Liver (tissue), 9 donors: ENCODE data around the gene TENT5C. TPM values are rescaled to one million over a fixed set of nuclear protein-coding genes. Genes with fewer than 3 reads are reported as not detected.

Experiments used
- DNase-seq: peaks from one replicate; pipeline ENCODE4 v3.0.0-alpha.2; 2017; ENCODE audit warnings: low spot score
- H3K27ac ChIP-seq, 2 donors: one replicate each; pipeline ENCODE4 v1.7.0; 2013; ENCODE audit warnings: inconsistent platforms in 2 of 2, low read length in 2 of 2, control low read depth in 1 of 2, low read depth in 1 of 2, mild to moderate bottlenecking in 1 of 2
- H3K27me3 ChIP-seq, 4 donors: one replicate each; pipeline versions ENCODE4 v1.6.1 to v1.7.0; 2013; ENCODE audit warnings: low read length in 3 of 4, inconsistent platforms in 1 of 4, mild to moderate bottlenecking in 1 of 4, moderate library complexity in 1 of 4; ENCODE audit not compliant: control insufficient read depth in 4 of 4, insufficient read depth in 4 of 4
- H3K36me3 ChIP-seq, 4 donors: one replicate each; pipeline versions ENCODE4 v1.6.1 to v1.7.0; 2013; ENCODE audit warnings: low read length in 3 of 4, mild to moderate bottlenecking in 3 of 4, low read depth in 1 of 4, moderate library complexity in 1 of 4; ENCODE audit not compliant: control insufficient read depth in 4 of 4, insufficient read depth in 3 of 4
- H3K4me1 ChIP-seq, 4 donors: one replicate each; pipeline versions ENCODE4 v1.6.1 to v1.7.0; 2013; ENCODE audit warnings: low read length in 3 of 4, mild to moderate bottlenecking in 3 of 4, moderate library complexity in 1 of 4; ENCODE audit not compliant: control insufficient read depth in 4 of 4, insufficient read depth in 4 of 4
- H3K4me3 ChIP-seq, 3 donors: one replicate each; pipeline versions ENCODE4 v1.6.1 to v1.7.0; 2013; ENCODE audit warnings: low read length in 3 of 3, control low read depth in 1 of 3, low read depth in 1 of 3, mild to moderate bottlenecking in 1 of 3
- H3K9ac ChIP-seq, 2 donors: one replicate each; pipeline ENCODE4 v1.7.0; 2013; ENCODE audit warnings: low read length in 2 of 2, mild to moderate bottlenecking in 2 of 2, moderate library complexity in 2 of 2, control low read depth in 1 of 2, low read depth in 1 of 2
- H3K9me3 ChIP-seq, 4 donors: one replicate each; pipeline versions ENCODE4 v1.6.1 to v1.7.0; 2013; ENCODE audit warnings: low read length in 3 of 4; ENCODE audit not compliant: control insufficient read depth in 4 of 4
- EGR1 ChIP-seq, 2 donors: IDR thresholded peaks; 2 replicates each; pipeline ENCODE4 v1.6.1; 2016 to 2018; ENCODE audit warnings: antibody characterized with exemption in 2 of 2, low read depth in 2 of 2
- FOXA1 ChIP-seq: IDR thresholded peaks from 2 replicates; pipeline ENCODE4 v1.6.1; 2016; ENCODE audit warnings: antibody characterized with exemption
- FOXA2 ChIP-seq: IDR thresholded peaks from 2 replicates; pipeline ENCODE4 v1.6.1; 2016; ENCODE audit warnings: antibody characterized with exemption
- GABPA ChIP-seq, 2 donors: IDR thresholded peaks in 1 of 2; conservative IDR thresholded peaks in 1 of 2; 2 replicates each; pipeline ENCODE4 v1.6.1; 2016; ENCODE audit warnings: antibody characterized with exemption in 2 of 2, mild to moderate bottlenecking in 1 of 2, moderate library complexity in 1 of 2
- HNF4A ChIP-seq, 2 donors: conservative IDR thresholded peaks; 2 replicates each; pipeline ENCODE4 v1.6.1; 2016; ENCODE audit warnings: antibody characterized with exemption in 2 of 2, mild to moderate bottlenecking in 2 of 2
- HNF4G ChIP-seq: IDR thresholded peaks from 2 replicates; pipeline ENCODE4 v1.6.1; 2016; ENCODE audit warnings: antibody characterized with exemption
- JUND ChIP-seq, 2 donors: IDR thresholded peaks; 2 replicates each; pipeline ENCODE4 v1.6.1; 2016; ENCODE audit warnings: antibody characterized with exemption in 2 of 2
- NR2F2 ChIP-seq: IDR thresholded peaks from 2 replicates; pipeline ENCODE4 v1.6.1; 2016; ENCODE audit warnings: antibody characterized with exemption
- RXRA ChIP-seq, 2 donors: IDR thresholded peaks; 2 replicates each; pipeline ENCODE4 v1.6.1; 2017 to 2018; ENCODE audit warnings: antibody characterized with exemption in 2 of 2, mild to moderate bottlenecking in 1 of 2
- SP1 ChIP-seq: IDR thresholded peaks from 2 replicates; pipeline ENCODE4 v1.6.1; 2018; ENCODE audit warnings: antibody characterized with exemption, mild to moderate bottlenecking
- TAF1 ChIP-seq: conservative IDR thresholded peaks from 2 replicates; pipeline ENCODE4 v1.6.1; 2016; ENCODE audit warnings: antibody characterized with exemption, mild to moderate bottlenecking
- YY1 ChIP-seq: IDR thresholded peaks from 2 replicates; pipeline ENCODE4 v1.6.1; 2016; ENCODE audit warnings: antibody characterized with exemption, mild to moderate bottlenecking
- WGBS: extraction: QIAGEN DNeasy Blood & Tissue Kit; methylation state at CpG from one replicate; pipeline ENCODE4 v1.1.7; 2013; 5-methylcytosine and 5-hydroxymethylcytosine counted together
- polyA plus RNA-seq, 2 donors: library from polyadenylated mRNA; stranded (reverse) in 1 of 2; unstranded in 1 of 2; fragments of 200-250 nt in 1 of 2; fragments of >200 nt in 1 of 2; fragmentation: Nextera tagmentation in 1 of 2; extraction: Ambion mirVana in 1 of 2; gene quantifications; one replicate each; pipeline versions ENCODE4 v1.2.1 to v1.2.3, GENCODE V29; 2013 to 2015
- total RNA-seq, 2 donors: library from RNA; depleted of rRNA; stranded (reverse); fragments of >200 nt; gene quantifications; one replicate each; pipeline ENCODE4 v1.2.3, GENCODE V29; 2014
- TF ChIP-seq, protein P1 (sequence below): fragments of 150-350 bp; IDR thresholded peaks from 2 replicates; pipeline ENCODE4 v1.5.1; 2017; ENCODE audit warnings: improper control_type of control experiment, low read depth, low read length; ENCODE audit not compliant: missing input control
- TF ChIP-seq, protein P2 (sequence below): IDR thresholded peaks from 2 replicates; pipeline ENCODE4 v1.6.1; 2016; ENCODE audit warnings: antibody characterized with exemption
- TF ChIP-seq, protein P3 (sequence below): IDR thresholded peaks from 2 replicates; pipeline ENCODE4 v1.6.1; 2016; ENCODE audit warnings: antibody characterized with exemption, mild to moderate bottlenecking
- TF ChIP-seq, protein P4 (sequence below): IDR thresholded peaks from 2 replicates; pipeline ENCODE4 v1.6.1; 2016; ENCODE audit warnings: antibody characterized with exemption
- TF ChIP-seq, protein P5 (sequence below): IDR thresholded peaks from 2 replicates; pipeline ENCODE4 v1.6.1; 2016; ENCODE audit warnings: antibody characterized with exemption
- donor health status: healthy.
- donor health status: healthy.
- donor health status: healthy.
- donor health status: healthy.
- donor health status: healthy.

The TENT5C gene
- total and polyA plus RNA-seq, 4 donors: 1.1 to 200 (median 4.8) TPM

DNA sequence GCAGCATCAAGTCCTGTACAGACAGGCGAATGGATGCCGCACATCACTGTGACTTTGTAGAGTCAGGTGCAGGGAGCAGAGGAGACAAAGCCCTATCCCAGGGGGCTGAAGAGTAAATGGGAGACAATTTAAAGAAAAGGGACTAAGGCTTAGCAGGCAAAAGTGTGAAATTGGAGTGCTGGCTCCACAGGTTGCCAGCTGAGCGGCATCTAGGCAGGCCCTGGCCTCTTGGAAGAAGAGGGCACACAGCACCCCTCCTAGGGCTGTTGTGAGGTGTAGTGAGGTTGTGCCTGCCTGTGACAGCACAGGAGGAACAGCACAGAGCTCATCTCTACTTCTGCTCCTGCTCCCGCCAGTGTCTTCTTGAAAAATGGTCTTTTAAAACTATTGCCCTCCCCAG is 47.3 kb downstream of the TENT5C start:
- H3K9ac ChIP-seq: no peak overlapping the region
- WGBS: 98% methylated on average over 4 of the region's 4 CpGs

DNA sequence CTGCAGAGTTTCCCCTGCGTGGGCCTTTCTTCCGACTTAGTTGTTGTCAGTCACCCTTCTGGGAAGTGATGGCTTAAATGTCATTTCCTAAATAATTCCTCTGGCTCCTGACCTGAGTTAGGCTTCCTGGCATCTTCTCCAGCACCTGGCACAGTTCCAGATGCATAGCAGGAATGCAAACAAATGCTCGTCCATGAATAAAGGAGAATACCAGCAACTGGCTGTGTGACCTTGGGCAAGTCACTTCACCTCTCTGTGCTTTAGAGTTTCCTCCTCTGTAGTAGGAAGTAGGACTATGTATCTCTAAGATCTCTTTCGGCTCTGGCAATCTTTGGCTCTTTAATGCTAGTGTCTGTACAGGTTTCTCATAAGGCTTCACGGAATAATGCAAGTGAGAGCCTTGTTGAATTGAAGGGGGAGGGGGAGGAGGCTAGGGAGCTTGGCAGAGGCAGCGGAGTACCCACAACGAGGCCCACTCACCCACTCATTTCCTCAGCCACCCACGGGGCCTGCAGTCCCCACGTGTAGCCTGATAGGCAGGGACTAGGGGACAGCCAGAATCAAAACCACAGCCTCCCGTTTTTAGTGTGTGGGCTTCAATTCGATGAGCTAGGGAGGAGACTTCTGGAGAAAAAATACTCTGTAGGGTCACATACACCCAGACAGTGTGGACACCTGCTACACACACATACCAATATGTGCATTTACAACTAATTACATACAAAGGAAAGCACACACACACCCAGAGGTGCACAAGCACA is 48.1 kb downstream of the TENT5C start:
- Histone ChIP-seq H3K4me3 (no peak overlapping the region), H3K9me3 (no peaks in the 10 kb centered on the region), H3K4me1 (no peaks in the 10 kb centered on the region), H3K27me3 (no peaks in the 10 kb centered on the region), H3K9ac (no peak overlapping the region), H3K27ac (no peak overlapping the region), H3K36me3 (no peaks in the 10 kb centered on the region)
- no peak for DNase-seq
- WGBS: 67% methylated on average over 11 of the region's 11 CpGs
- no peak for TF ChIP-seq TAF1
- TF ChIP-seq FOXA1: no peak
- TF ChIP-seq, protein P1, sequence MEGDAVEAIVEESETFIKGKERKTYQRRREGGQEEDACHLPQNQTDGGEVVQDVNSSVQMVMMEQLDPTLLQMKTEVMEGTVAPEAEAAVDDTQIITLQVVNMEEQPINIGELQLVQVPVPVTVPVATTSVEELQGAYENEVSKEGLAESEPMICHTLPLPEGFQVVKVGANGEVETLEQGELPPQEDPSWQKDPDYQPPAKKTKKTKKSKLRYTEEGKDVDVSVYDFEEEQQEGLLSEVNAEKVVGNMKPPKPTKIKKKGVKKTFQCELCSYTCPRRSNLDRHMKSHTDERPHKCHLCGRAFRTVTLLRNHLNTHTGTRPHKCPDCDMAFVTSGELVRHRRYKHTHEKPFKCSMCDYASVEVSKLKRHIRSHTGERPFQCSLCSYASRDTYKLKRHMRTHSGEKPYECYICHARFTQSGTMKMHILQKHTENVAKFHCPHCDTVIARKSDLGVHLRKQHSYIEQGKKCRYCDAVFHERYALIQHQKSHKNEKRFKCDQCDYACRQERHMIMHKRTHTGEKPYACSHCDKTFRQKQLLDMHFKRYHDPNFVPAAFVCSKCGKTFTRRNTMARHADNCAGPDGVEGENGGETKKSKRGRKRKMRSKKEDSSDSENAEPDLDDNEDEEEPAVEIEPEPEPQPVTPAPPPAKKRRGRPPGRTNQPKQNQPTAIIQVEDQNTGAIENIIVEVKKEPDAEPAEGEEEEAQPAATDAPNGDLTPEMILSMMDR: no peak
- TF ChIP-seq SP1: no peak
- no peak for TF ChIP-seq FOXA2
- TF ChIP-seq RXRA (IDR thresholded peaks at IDR 0.05): no peak
- TF ChIP-seq NR2F2: no peak
- TF ChIP-seq, protein P2, sequence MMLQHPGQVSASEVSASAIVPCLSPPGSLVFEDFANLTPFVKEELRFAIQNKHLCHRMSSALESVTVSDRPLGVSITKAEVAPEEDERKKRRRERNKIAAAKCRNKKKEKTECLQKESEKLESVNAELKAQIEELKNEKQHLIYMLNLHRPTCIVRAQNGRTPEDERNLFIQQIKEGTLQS: no peak
- TF ChIP-seq JUND (IDR thresholded peaks at IDR 0.05): no peak
- no peak for TF ChIP-seq GABPA (IDR thresholded peaks at IDR 0.05 in 1 of 2, conservative IDR thresholded peaks at IDR 0.05 in 1 of 2)
- TF ChIP-seq, protein P3, sequence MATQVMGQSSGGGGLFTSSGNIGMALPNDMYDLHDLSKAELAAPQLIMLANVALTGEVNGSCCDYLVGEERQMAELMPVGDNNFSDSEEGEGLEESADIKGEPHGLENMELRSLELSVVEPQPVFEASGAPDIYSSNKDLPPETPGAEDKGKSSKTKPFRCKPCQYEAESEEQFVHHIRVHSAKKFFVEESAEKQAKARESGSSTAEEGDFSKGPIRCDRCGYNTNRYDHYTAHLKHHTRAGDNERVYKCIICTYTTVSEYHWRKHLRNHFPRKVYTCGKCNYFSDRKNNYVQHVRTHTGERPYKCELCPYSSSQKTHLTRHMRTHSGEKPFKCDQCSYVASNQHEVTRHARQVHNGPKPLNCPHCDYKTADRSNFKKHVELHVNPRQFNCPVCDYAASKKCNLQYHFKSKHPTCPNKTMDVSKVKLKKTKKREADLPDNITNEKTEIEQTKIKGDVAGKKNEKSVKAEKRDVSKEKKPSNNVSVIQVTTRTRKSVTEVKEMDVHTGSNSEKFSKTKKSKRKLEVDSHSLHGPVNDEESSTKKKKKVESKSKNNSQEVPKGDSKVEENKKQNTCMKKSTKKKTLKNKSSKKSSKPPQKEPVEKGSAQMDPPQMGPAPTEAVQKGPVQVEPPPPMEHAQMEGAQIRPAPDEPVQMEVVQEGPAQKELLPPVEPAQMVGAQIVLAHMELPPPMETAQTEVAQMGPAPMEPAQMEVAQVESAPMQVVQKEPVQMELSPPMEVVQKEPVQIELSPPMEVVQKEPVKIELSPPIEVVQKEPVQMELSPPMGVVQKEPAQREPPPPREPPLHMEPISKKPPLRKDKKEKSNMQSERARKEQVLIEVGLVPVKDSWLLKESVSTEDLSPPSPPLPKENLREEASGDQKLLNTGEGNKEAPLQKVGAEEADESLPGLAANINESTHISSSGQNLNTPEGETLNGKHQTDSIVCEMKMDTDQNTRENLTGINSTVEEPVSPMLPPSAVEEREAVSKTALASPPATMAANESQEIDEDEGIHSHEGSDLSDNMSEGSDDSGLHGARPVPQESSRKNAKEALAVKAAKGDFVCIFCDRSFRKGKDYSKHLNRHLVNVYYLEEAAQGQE: no peak
- TF ChIP-seq HNF4A (conservative IDR thresholded peaks at IDR 0.05): no peak
- no peak for TF ChIP-seq YY1
- no peak for TF ChIP-seq HNF4G
- no peak for TF ChIP-seq EGR1 (IDR thresholded peaks at IDR 0.05; ENCODE audit: low read depth in 2 of 2)

More for the DNA sequence above, 47.3 kb downstream of the TENT5C start:
- no peak for DNase-seq
- TF ChIP-seq, protein P4, sequence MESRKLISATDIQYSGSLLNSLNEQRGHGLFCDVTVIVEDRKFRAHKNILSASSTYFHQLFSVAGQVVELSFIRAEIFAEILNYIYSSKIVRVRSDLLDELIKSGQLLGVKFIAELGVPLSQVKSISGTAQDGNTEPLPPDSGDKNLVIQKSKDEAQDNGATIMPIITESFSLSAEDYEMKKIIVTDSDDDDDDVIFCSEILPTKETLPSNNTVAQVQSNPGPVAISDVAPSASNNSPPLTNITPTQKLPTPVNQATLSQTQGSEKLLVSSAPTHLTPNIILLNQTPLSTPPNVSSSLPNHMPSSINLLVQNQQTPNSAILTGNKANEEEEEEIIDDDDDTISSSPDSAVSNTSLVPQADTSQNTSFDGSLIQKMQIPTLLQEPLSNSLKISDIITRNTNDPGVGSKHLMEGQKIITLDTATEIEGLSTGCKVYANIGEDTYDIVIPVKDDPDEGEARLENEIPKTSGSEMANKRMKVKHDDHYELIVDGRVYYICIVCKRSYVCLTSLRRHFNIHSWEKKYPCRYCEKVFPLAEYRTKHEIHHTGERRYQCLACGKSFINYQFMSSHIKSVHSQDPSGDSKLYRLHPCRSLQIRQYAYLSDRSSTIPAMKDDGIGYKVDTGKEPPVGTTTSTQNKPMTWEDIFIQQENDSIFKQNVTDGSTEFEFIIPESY: no peak
- TF ChIP-seq TAF1: no peak
- TF ChIP-seq HNF4G: no peak
- TF ChIP-seq, protein P5, sequence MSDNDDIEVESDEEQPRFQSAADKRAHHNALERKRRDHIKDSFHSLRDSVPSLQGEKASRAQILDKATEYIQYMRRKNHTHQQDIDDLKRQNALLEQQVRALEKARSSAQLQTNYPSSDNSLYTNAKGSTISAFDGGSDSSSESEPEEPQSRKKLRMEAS: no peak
- TF ChIP-seq JUND (IDR thresholded peaks at IDR 0.05): no peak
- TF ChIP-seq, protein P1: no peak
- no peak for TF ChIP-seq EGR1 (IDR thresholded peaks at IDR 0.05; ENCODE audit: low read depth in 2 of 2)
- TF ChIP-seq NR2F2: no peak
- TF ChIP-seq HNF4A (conservative IDR thresholded peaks at IDR 0.05): no peak
- no peak for TF ChIP-seq FOXA1
- no peak for TF ChIP-seq RXRA (IDR thresholded peaks at IDR 0.05)
- no peak for TF ChIP-seq YY1
- Histone ChIP-seq H3K4me3 (no peak overlapping the region), H3K9me3 (no peaks in the 10 kb centered on the region), H3K36me3 (no peaks in the 10 kb centered on the region), H3K27me3 (no peaks in the 10 kb centered on the region), H3K27ac (no peak overlapping the region), H3K4me1 (no peaks in the 10 kb centered on the region)
